GM18858 (cell line): ENCODE data around the gene ZKSCAN4.

Experiments
- ATAC-seq: cut with Tn5 transposase; IDR thresholded peaks from one replicate; pipeline ENCODE4 v1.9.1; 2021; ENCODE audit not compliant: unreplicated experiment

The ZKSCAN4 gene

DNA sequence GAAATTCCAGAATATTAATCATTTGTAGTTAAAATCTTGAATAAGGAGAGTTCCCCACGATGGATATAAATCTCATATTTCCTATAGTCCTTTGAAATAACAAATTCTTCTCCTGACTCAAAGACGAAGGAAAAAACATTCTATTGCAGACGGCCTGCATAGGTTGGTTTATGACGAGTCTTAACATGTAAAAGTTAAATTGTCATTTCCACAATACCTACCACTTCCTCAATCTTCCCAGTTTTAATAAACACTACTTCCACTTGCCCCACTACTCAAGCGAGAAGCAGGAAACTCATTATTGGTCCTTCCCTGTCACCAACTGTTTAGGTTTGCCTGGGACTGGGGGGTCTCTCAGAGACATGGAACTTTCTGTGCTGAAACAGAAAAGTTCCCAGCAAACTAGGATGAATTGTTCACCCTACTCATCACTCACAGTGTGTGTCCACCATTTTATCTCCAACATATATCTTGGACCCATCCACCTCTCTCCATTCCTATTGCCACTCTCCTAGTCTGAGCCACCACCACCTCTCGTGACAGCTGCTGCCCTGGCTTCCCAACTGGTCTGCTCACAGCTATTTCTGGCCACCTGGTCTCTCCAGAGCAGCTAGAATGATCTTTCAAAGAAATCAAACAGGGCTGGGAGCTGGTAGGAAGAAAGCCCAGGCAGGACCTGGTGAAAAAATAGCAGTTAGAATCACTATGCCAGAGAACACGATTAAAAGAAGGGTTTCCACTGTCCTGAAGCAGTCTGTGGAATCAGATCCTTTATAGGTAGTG, 42.1 kb downstream of the ZKSCAN4 start:
- no peak for ATAC-seq

DNA sequence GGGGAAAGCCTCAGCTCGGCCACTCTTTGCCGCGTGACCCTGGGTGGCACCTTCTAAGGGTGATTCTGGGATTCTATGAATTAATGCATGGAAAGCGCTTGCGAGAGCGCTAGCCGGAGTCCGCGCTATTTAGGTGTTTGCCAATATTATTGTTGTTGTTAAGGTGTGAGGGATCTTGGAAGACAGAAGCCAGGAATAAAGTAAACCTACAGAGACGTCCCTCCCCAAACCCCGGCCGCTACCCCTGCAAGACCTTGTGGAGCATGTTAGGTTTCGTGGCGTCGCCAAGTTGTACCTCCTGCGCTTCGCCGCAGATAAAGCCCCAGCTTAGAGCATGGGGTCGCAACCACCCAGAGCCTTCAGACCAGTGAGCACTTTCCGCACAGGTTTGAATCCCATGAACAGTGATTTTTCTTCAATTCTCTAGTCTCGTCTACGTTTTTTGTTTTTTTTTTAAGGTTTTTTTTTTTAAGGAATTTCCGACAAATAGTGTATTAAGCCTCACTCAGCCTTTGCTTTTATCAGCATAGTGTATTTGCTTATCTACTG, 43.9 kb downstream of the ZKSCAN4 start:
- no peak for ATAC-seq

DNA sequence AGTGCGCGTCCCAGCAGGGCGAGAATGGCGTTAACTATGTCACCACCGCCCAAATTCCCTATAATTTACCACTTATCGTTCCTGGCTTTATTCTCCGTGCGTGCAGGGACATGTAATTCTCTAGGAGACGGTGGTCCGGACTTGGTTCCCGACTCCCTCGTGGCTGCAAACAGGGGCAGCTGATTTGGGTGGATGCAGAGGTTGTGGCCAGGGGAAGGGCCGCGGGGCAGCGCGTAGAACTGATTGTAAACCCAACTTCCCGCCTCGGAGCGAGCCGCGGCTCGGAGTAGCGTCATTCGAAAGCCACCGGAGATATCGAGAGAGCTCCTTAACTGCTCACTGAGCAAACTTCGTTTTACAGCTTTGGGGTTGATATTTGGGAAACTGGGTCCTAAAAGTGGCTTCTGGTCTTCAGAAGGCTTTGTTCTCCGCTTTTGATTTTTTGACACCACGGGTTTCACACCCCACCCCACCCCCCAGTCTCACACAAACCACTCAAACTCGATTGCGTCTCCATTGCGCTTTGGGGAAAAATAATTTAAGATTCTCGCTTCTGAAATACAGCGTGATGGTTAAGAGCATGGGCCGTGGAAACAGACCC, 44.5 kb downstream of the ZKSCAN4 start:
- ATAC-seq: no peak

DNA sequence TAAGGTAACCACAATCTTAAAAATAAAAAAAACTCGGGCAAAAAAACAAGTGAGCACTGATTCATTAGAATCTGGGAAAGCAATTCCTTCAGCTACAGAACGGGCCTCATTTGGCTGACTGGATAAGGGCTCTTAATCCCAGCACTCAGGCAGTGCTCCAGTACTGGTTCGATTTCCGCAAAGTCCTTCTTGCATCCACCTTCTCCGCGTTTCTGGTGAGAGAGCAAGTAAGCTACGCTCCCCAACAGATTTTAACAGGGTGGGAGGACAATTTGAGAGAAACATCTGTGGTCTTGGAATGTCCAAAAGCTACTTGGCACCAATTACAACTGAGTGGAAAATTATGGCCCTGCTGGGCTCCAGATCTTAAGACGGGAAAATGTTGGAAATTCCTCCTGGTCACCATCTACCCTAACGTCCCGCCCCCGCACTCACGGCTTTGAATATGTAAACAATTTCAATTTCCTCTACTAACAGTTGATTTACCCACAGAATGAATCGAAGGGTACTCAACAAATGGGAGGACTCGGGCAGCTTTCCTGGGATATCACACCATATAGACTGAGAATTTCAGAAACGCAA, 45.0 kb downstream of the ZKSCAN4 start:
- ATAC-seq: no peak

DNA sequence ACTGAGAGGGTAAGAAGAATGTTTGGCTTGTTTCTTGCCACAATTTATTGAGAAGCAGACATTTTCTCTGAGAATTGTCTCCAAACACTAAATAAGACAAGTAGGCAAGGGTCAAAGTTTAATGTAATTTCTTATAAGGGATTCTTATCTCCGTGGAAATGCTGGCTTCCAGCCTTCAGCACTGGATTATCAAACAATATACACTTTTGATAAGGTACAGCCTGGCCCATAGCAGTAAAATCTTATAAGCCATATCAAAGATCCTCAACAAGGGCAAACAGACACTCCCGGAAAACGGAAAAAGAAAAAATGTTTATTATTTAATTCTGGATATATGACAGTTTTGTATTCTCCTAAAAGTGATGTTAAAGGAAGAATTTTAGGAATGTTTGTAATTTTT, 45.5 kb downstream of the ZKSCAN4 start:
- no peak for ATAC-seq

DNA sequence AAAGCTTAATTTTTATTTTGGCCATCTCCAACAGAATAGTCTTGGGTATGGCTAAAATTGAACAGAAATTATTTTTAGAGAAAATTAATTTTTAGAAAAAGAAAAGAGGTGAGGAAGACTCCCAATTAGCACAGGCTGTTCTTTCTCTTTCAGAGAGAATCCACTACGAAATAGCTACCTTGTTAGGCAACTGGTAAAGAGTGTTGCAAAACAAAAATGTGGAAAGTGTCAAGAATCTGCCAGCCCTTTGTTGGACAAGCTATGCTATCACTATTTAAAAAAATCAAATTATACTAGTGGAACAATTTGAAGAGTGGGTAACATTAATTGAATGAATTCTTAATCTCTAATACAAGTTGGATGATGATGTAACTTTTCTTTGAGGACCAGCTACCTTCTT, 46.2 kb downstream of the ZKSCAN4 start:
- no peak for ATAC-seq

DNA sequence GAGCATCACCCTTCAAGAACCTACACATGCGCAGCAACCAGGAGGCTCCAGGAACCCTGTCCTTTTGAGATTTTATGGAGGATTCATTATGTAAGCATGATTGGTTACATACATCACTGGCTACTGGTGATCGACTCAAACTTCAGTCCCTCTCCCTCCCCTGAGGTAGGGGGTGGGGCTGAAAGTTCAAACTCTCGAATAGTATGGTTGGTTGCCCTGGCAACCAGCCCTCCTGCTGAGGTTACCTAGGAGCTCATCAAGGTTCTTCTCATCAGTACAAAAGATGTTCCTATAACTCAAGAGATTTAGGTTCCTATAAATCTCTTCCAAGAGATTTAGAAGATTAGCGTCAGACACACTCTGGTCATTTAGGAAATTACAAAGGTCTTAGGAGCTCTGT, 48.9 kb downstream of the ZKSCAN4 start:
- ATAC-seq: no peak

DNA sequence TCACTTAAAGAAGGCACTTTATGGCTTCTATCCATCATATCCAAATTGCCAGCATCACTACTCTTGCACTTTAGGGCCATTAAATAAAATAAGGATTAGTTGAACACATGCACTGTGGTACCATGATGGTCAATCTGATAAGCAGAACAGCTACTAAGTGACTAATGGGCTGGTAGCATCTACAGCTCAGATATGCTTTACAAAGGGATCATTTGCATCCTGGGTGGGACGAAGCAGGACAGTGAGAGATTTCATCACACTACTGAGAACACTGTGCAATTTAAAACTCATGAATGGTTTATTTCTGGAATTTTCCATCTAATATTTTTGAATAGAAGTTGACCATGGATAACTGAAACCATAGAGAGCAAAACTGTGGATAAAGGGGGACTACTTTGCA, 52.0 kb downstream of the ZKSCAN4 start:
- no peak for ATAC-seq
